SJCRH30 (cell line): ENCODE measurements around the gene HK2. TPM values are rescaled to one million over a fixed set of nuclear protein-coding genes. Genes with fewer than 3 reads are reported as not detected.

Source experiments
- DNase-seq, 2 experiments: peaks; one replicate each; pipeline ENCODE4 v3.0.0-alpha.2; 2015 to 2020
- H3K27ac ChIP-seq: fragments of 250-450 bp; sonication (Bioruptor Pico); 2 replicates; pipeline ENCODE4 v1.5.1; 2020; ENCODE audit warnings: mild to moderate bottlenecking, moderate library complexity
- H3K27me3 ChIP-seq: fragments of 250-450 bp; sonication (Bioruptor Pico); 2 replicates; pipeline ENCODE4 v1.5.1; 2020; ENCODE audit warnings: mild to moderate bottlenecking, moderate library complexity
- H3K36me3 ChIP-seq: fragments of 250-450 bp; sonication (Bioruptor Pico); 2 replicates; pipeline ENCODE4 v1.5.1; 2020; ENCODE audit warnings: mild to moderate bottlenecking, moderate library complexity
- H3K4me1 ChIP-seq: fragments of 250-450 bp; sonication (Bioruptor Pico); 2 replicates; pipeline ENCODE4 v1.5.1; 2020; ENCODE audit warnings: mild to moderate bottlenecking, moderate library complexity
- H3K4me3 ChIP-seq: fragments of 250-450 bp; sonication (Bioruptor Pico); 2 replicates; pipeline ENCODE4 v1.5.1; 2020; ENCODE audit warnings: mild to moderate bottlenecking, moderate library complexity
- H3K9me3 ChIP-seq: fragments of 250-450 bp; sonication (Bioruptor Pico); replicated peaks from 2 replicates; pipeline ENCODE4 v1.5.1; 2020; ENCODE audit warnings: mild to moderate bottlenecking, moderate library complexity
- total RNA-seq: library from RNA; depleted of rRNA; stranded (reverse); fragments of >200 nt; shearing (Covaris generic); gene quantifications from 2 replicates; pipeline ENCODE4 v1.2.3, GENCODE V29; 2014; rRNA removed

Gene HK2
- total RNA-seq, 1 experiment from 2014 or later: 38.8 TPM

- H3K9me3 ChIP-seq: no peaks in the 10 kb centered on the region
- H3K4me1 ChIP-seq: no peaks in the 10 kb centered on the region
- H3K36me3 ChIP-seq: no peaks in the 10 kb centered on the region
- DNase-seq: no peak
- H3K27me3 ChIP-seq: no peaks in the 10 kb centered on the region
- no peak overlapping the region for H3K4me3 ChIP-seq
- H3K27ac ChIP-seq: no peak overlapping the region
These were observed 93.7 kb downstream of the HK2 start for GRCh38 chr2:74927621-74928020.

GRCh38 chr2:74930811-74931486 lies 97.0 kb downstream of the HK2 start:
- H3K36me3 ChIP-seq: no peaks in the 10 kb centered on the region
- no peak overlapping the region for H3K4me3 ChIP-seq
- no peaks in the 10 kb centered on the region for H3K27me3 ChIP-seq
- H3K4me1 ChIP-seq: peaks cover 5% of the 10 kb centered on the region; the same call in 1 of the 2 replicates
- DNase-seq: no peak
- no peaks in the 10 kb centered on the region for H3K9me3 ChIP-seq
- no peak overlapping the region for H3K27ac ChIP-seq

GRCh38 chr2:74931940-74932339 lies 98.0 kb downstream of the HK2 start:
- Histone ChIP-seq H3K36me3 (no peaks in the 10 kb centered on the region), H3K9me3 (no peaks in the 10 kb centered on the region), H3K27me3 (no peaks in the 10 kb centered on the region), H3K4me1 (peaks cover 5% of the 10 kb centered on the region; the same call in 1 of the 2 replicates), H3K27ac (no peak overlapping the region), H3K4me3 (no peak overlapping the region)
- no peak for DNase-seq

GRCh38 chr2:74935975-74936391 lies 102.1 kb downstream of the HK2 start:
- H3K4me3 ChIP-seq: no peak overlapping the region

DNA sequence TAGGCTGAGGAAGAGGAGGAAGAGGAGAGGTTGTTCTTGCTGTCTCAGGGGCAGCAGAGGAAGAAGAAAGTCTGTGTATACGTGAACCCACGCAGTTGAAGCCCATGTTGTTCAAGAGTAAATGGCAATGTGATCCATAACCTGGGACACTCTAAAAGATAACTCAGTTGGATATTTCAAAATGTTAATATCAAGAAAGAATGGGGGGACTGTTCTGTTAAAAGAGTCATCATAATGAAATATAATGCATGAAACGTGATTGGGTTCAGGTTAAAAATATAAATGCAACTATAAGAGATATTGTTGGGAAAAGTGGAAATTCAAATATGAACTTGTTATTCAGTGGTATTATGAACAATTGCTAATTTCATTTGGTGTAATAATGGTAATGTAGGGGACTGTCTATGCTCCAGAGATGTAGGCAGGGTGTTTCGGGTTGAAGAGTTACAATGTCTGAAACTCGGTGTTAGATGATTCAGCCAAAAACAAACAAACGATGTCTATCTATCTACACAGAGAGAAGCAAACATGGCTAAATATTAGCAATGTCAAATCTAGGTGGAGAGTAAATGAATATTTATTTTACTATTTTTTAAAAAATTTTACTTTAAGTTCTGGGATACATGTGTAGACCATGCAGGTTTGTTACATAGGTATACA lies 103.4 kb downstream of the HK2 start:
- no peaks in the 10 kb centered on the region for H3K27me3 ChIP-seq
- no peak overlapping the region for H3K4me3 ChIP-seq
- DNase-seq: no peak
- H3K36me3 ChIP-seq: no peaks in the 10 kb centered on the region; the same call in 1 of the 2 replicates
- peaks cover 5% of the 10 kb centered on the region; the same call in 1 of the 2 replicates for H3K4me1 ChIP-seq
- no peaks in the 10 kb centered on the region for H3K9me3 ChIP-seq
- no peak overlapping the region for H3K27ac ChIP-seq

More at GRCh38 chr2:74935975-74936391, 102.1 kb downstream of the HK2 start:
- DNase-seq: no peak
- Histone ChIP-seq H3K4me1 (peaks cover 5% of the 10 kb centered on the region; the same call in 1 of the 2 replicates), H3K27me3 (no peaks in the 10 kb centered on the region), H3K36me3 (no peaks in the 10 kb centered on the region; the same call in 1 of the 2 replicates), H3K27ac (no peak overlapping the region), H3K9me3 (no peaks in the 10 kb centered on the region)

GRCh38 chr2:74938264-74938663 lies 104.3 kb downstream of the HK2 start:
- Histone ChIP-seq H3K27ac (no peak overlapping the region), H3K36me3 (no peaks in the 10 kb centered on the region; the same call in 1 of the 2 replicates), H3K9me3 (0 out of 2 replicates have a peak, but pooled peaks cover 3% of the 10 kb centered on the region), H3K4me1 (peaks cover 5% of the 10 kb centered on the region; the same call in 1 of the 2 replicates), H3K27me3 (no peaks in the 10 kb centered on the region), H3K4me3 (no peak overlapping the region)
- no peak for DNase-seq

DNA sequence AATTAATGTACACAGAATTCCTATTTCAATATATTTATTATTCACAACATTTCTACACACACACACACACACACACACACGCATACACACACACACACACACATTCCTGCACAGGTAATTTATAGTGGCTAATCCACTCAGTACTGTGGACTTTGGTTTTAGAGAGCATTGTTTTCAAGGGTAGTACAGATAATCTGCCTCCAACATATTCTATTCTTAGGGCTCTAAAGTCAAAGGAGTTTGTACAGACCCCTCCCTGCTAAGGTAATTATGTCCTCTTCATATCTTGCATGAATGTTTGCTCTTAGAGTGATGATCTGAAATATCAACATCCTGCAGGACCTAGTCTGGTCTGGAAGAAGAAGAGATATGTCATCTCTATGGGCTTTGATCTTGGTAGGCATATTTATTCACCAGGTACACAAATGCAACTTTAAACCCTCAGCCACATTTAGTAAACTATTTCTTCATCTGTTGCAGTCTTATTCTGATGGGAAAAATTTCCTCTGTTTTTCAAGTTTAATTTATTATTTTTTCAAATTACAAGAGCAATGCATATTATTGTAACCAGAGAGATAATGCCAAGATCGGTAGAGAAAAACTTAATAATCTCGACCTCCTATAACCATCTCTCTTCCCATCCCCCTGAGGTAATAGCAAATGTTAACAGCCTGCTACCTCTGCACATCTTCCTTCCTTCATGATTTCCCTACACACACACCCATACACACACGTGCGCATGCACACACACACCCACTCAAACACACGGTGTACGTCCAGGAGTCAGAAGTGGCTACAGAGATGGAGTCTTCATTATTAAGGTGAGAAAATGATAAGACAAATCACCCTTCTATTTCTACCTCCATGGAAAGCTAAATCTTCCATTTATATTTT lies 106.2 kb downstream of the HK2 start:
- Histone ChIP-seq H3K4me3 (no peak overlapping the region), H3K27me3 (no peaks in the 10 kb centered on the region), H3K27ac (no peak overlapping the region), H3K4me1 (peaks cover 5% of the 10 kb centered on the region; the same call in 1 of the 2 replicates), H3K36me3 (no peaks in the 10 kb centered on the region; the same call in 1 of the 2 replicates), H3K9me3 (0 out of 2 replicates have a peak, but pooled peaks cover 3% of the 10 kb centered on the region)
- no peak for DNase-seq

- Histone ChIP-seq H3K27me3 (no peaks in the 10 kb centered on the region; the same call in 1 of the 2 replicates), H3K36me3 (no peaks in the 10 kb centered on the region; the same call in 1 of the 2 replicates), H3K27ac (no peak overlapping the region), H3K4me1 (no peaks in the 10 kb centered on the region), H3K4me3 (no peak overlapping the region), H3K9me3 (0 out of 2 replicates have a peak, but pooled peaks cover 3% of the 10 kb centered on the region)
- DNase-seq: no peak
These were observed 107.4 kb downstream of the HK2 start for GRCh38 chr2:74941284-74941683.

GRCh38 chr2:74942263-74942662 lies 108.3 kb downstream of the HK2 start:
- no peak overlapping the region for H3K27ac ChIP-seq
- H3K27me3 ChIP-seq: no peaks in the 10 kb centered on the region; the same call in 1 of the 2 replicates
- no peaks in the 10 kb centered on the region; the same call in none of the 2 replicates for H3K36me3 ChIP-seq
- H3K9me3 ChIP-seq: 0 out of 2 replicates have a peak, but pooled peaks cover 3% of the 10 kb centered on the region
- no peak overlapping the region for H3K4me3 ChIP-seq
- no peak for DNase-seq
- H3K4me1 ChIP-seq: no peaks in the 10 kb centered on the region

Other genes with a start within 250 kb of the HK2 start
- not detected in 2 replicates for gene M1AP, start 185.8 kb upstream of the HK2 start, total RNA-seq
- 3.9 and 5.6 TPM in 2 replicates for gene SEMA4F, start 179.9 kb upstream of the HK2 start, total RNA-seq
- gene POLE4, start 124.5 kb downstream of the HK2 start, total RNA-seq: 67.0 and 74.5 TPM in 2 replicates